Pancreas (tissue), 10 donors: ENCODE results near the gene ORM2. TPM values are rescaled to one million over a fixed set of nuclear protein-coding genes. Genes with fewer than 3 reads are reported as not detected.
A peak's percentile ranks its signal among the peaks of the same experiment; 100 is the strongest.
"Not testable (repeated sequence)": the region's sequence is repeated elsewhere in the genome, so short reads cannot be mapped to it uniquely, and the experiment has no call there.

Source experiments
- ATAC-seq, 4 donors: fragments of 200-7000 bp; cut with Tn5 transposase; one replicate each; pipeline versions ENCODE4 v1.8.0 to v1.9.1; 2020; ENCODE audit warnings: mild to moderate bottlenecking in 4 of 4, moderate library complexity in 4 of 4
- DNase-seq, 6 donors: peaks; one replicate each; pipeline ENCODE4 v3.0.0-alpha.2; 2020
- FAIRE-seq: peaks from 2 replicates; lab custom pipeline; 2012; peaks lifted over from hg19 to GRCh38; lab: Jason Lieb, UNC
- H3K27ac ChIP-seq, 4 donors: fragments of 200-600 bp; sonication (generic); 1 replicate in 3 of 4; 2 replicates in 1 of 4; pipeline versions ENCODE4 v1.5.0 to v1.8.0; 2020
- H3K27me3 ChIP-seq, 4 donors: fragments of 200-600 bp; one replicate each; pipeline ENCODE4 v1.8.0; 2021
- H3K36me3 ChIP-seq, 3 donors: fragments of 200-600 bp; sonication (generic) in 1 of 3; one replicate each; pipeline versions ENCODE4 v1.5.0 to v1.8.0; 2020 to 2021
- H3K4me1 ChIP-seq, 3 donors: fragments of 200-600 bp; one replicate each; pipeline ENCODE4 v1.8.0; 2021
- H3K4me3 ChIP-seq, 4 donors: fragments of 200-600 bp; sonication (generic) in 2 of 4; one replicate each; pipeline versions ENCODE4 v1.5.0 to v1.8.0; 2020 to 2021
- H3K9me3 ChIP-seq, 4 donors: fragments of 200-600 bp; one replicate each; pipeline ENCODE4 v1.8.0; 2021
- CTCF ChIP-seq, 4 donors: fragments of 200-600 bp; sonication (generic) in 3 of 4; IDR thresholded peaks; one replicate each; pipeline versions ENCODE4 v1.5.0 to v1.8.0; 2021; ENCODE audit warnings: antibody characterized with exemption in 4 of 4
- WGBS, 2 donors: extraction: QIAGEN DNeasy Blood & Tissue Kit; methylation state at CpG; one replicate each; pipeline ENCODE4 v1.1.7; 2013; 5-methylcytosine and 5-hydroxymethylcytosine counted together
- intact Hi-C, 3 donors: fragments of 100-400 bp; cut with DNase I; formaldehyde crosslinking; loops; one replicate each; pipeline versions ENCODE4 v1.11.1 to v1.14.2; 2022
- polyA plus RNA-seq, 2 donors: library from polyadenylated mRNA; stranded (reverse); fragments of 200-250 nt; gene quantifications; one replicate each; pipeline ENCODE4 v1.2.3, GENCODE V29; 2013
- total RNA-seq, 6 donors: library from RNA; stranded (reverse); fragmentation: NEBNext Ultra II Directional in 4 of 6; extraction: Animal tissue kit (Norgen Biotek cat#: 25700) in 4 of 6; gene quantifications; one replicate each; pipeline versions ENCODE4 v1.2.1 to v1.2.4, GENCODE V29; 2021 to 2023
- donor health status: healthy with polysubstance abuse.
- donor health status: DM: no; HTN: no; CAD: no; lungs with moderate emphysema.
- donor health status: DM: no; HTN: no; CAD: no.
- donor health status: control.
- donor health status: control.
- donor health status: Bipolar disorder and iron deficiency.
- donor health status: DM: yes; HTN: yes; CAD: no.
- donor health status: DM: no; HTN: no; CAD: no.
- donor health status: DM: no; HTN: no; CAD: no.
- donor health status: DM: yes; HTN: yes; CAD: no.

Gene ORM2
- total and polyA plus RNA-seq, 8 donors, result 0.12 to 3.1 (median 0.50) TPM; not detected in 4

- FAIRE-seq (no peak), DNase-seq (peak in 2 of 6 donors; percentile 10 to 25), ATAC-seq (no peak)
- H3K9me3 ChIP-seq, result no peaks in the 10 kb centered on the region
- H3K36me3 ChIP-seq, result no peaks in the 10 kb centered on the region
- H3K27me3 ChIP-seq, result no peaks in the 10 kb centered on the region
- peaks cover 0 to 9% (median 0%) of the 10 kb centered on the region in 3 donors for H3K4me1 ChIP-seq
- H3K27ac ChIP-seq, result no peak overlapping the region
- H3K4me3 ChIP-seq, result no peak overlapping the region
- TF ChIP-seq CTCF (IDR thresholded peaks at IDR 0.05), result no peak
- 67 to 76% methylated on average over 10 of the region's 10 CpGs for WGBS, 2 donors
- intact Hi-C loops, result no loop called here
These were observed 13.0 kb upstream of the ORM2 start for GRCh38 chr9:114316605-114317230.

- H3K27ac ChIP-seq, result no peak overlapping the region
- H3K9me3 ChIP-seq, result no peaks in the 10 kb centered on the region
- WGBS, 2 donors, result 76 to 84% methylated on average over 8 of the region's 8 CpGs
- no peak for ATAC-seq
- no peak for TF ChIP-seq CTCF (IDR thresholded peaks at IDR 0.05)
- no peak for FAIRE-seq
- H3K36me3 ChIP-seq, result no peaks in the 10 kb centered on the region
- intact Hi-C loops, result no loop called here
- peak in 1 of 6 donors; percentile 13 for DNase-seq
- H3K4me1 ChIP-seq, result peaks cover 0 to 9% (median 0%) of the 10 kb centered on the region in 3 donors
- H3K27me3 ChIP-seq, result no peaks in the 10 kb centered on the region
- H3K4me3 ChIP-seq, result no peak overlapping the region
These were observed 11.9 kb upstream of the ORM2 start for GRCh38 chr9:114317665-114318357.

- TF ChIP-seq CTCF (IDR thresholded peaks at IDR 0.05), result no peak
- no peak for FAIRE-seq
- intact Hi-C loops, result no loop called here
- DNase-seq, result peak in 2 of 6 donors; percentile 5 to 7
- ATAC-seq, result no peak
- 78 to 79% methylated on average over 8 of the region's 8 CpGs for WGBS, 2 donors
- H3K27ac ChIP-seq, result no peak overlapping the region
- H3K4me1 ChIP-seq, result peaks cover 0 to 9% (median 0%) of the 10 kb centered on the region in 3 donors
- no peaks in the 10 kb centered on the region for H3K36me3 ChIP-seq
- H3K9me3 ChIP-seq, result no peaks in the 10 kb centered on the region
- no peaks in the 10 kb centered on the region for H3K27me3 ChIP-seq
- no peak overlapping the region for H3K4me3 ChIP-seq
These were observed 11.3 kb upstream of the ORM2 start for GRCh38 chr9:114318416-114318815.

- FAIRE-seq, result no peak
- ATAC-seq, result no peak
- TF ChIP-seq CTCF (IDR thresholded peaks at IDR 0.05), result no peak
- WGBS, 2 donors, result 72 to 79% methylated on average over 3 of the region's 3 CpGs
- Histone ChIP-seq H3K27ac (no peak overlapping the region), H3K36me3 (no peaks in the 10 kb centered on the region), H3K4me3 (no peak overlapping the region), H3K27me3 (no peaks in the 10 kb centered on the region), H3K9me3 (no peaks in the 10 kb centered on the region), H3K4me1 (peaks cover 0 to 9% (median 0%) of the 10 kb centered on the region in 3 donors)
- intact Hi-C loops, result no loop called here
- peak in 3 of 6 donors; percentile 2 to 9 (median 8) for DNase-seq
These were observed 10.5 kb upstream of the ORM2 start for GRCh38 chr9:114319147-114319546.

- H3K27ac ChIP-seq, FAIRE-seq, H3K36me3 ChIP-seq, intact Hi-C loops, ATAC-seq, H3K4me1 ChIP-seq, H3K27me3 ChIP-seq, H3K4me3 ChIP-seq, H3K9me3 ChIP-seq: not testable (repeated sequence)
- 89 to 90% methylated on average over 7 of the region's 7 CpGs for WGBS, 2 donors
- DNase-seq, result peak in 2 of 6 donors; percentile 1 to 34
These were observed 9.0 kb upstream of the ORM2 start for GRCh38 chr9:114320710-114321109.
